Erythroblast (primary cell): Measurements from ENCODE around the gene FGF22.

Experiments
- DNase-seq, 2 experiments: peaks; one replicate each; lab custom pipeline; 2025; lab: John Stamatoyannopoulos, UW
- GATA1 ChIP-seq: IDR thresholded peaks from 2 replicates; pipeline ENCODE4 v1.6.1; 2011; ENCODE audit warnings: low read depth, mild to moderate bottlenecking, control low read depth, low read length, moderate library complexity
- POLR2A ChIP-seq: IDR thresholded peaks from 2 replicates; pipeline ENCODE4 v1.6.1; 2011; ENCODE audit warnings: mild to moderate bottlenecking, low read length

FGF22 gene

DNA sequence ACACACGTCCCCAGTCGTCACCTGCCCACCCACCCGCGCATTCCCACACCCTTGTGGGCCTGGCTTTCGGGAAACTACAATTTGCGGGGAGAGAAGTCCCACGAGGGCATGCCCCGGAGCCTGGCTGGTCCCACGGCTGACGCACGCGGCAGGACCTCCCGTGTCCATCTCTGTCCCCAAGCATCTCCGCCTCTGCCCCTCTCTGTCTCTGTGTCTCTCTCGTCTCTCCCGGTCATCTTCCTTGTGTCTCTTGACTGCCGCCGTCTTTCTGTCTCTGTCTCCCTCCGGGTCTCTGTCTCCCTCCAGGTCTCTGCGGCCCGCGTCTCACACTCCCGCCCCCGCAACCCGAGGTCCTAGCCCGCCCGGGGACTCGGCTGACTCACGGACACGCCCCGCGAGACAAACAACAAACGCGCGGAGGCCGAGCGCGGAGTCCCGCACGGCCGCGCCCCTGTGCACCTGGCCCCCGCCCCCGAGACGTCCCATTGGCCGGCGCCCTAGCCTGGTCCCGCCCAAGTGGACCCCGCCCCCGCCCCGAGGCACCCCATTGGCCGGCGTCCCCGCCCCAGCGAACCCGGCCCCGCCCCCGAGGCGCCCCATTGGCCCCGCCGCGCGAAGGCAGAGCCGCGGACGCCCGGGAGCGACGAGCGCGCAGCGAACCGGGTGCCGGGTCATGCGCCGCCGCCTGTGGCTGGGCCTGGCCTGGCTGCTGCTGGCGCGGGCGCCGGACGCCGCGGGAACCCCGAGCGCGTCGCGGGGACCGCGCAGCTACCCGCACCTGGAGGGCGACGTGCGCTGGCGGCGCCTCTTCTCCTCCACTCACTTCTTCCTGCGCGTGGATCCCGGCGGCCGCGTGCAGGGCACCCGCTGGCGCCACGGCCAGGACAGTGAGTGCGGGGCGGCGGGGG is at the start of gene FGF22:
Gene FGF22, plus strand, starts transcription at position 627 of the 908 bp plus-strand sequence. Its CDS starts 47 bp downstream, at position 674.
- TF ChIP-seq GATA1 (no peak), POLR2A (no peak)
- peak; percentile 93 to 97 for DNase-seq

DNA sequence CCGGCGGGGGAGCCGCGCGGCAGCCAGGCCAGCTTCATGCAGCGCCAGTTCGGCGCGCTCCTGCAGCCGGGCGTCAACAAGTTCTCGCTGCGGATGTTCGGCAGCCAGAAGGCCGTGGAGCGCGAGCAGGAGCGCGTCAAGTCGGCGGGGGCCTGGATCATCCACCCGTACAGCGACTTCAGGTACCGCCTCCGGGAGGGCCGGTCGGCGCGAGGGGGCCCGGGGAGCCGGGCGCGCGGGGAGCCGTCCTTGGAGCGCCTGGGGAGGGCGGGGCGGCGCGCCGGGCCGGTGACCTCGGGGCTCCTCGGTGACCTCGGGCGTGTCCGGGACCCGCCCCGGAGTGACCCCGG is 49.3 kb upstream of the FGF22 start:
- TF ChIP-seq GATA1 (no peak), POLR2A (no peak)
- DNase-seq: peak; percentile 54 to 55

GRCh38 chr19:590750-591098 is 49.0 kb upstream of the FGF22 start:
- TF ChIP-seq POLR2A: no peak
- TF ChIP-seq GATA1: no peak
- DNase-seq: no peak

GRCh38 chr19:591099-591958 is 48.4 kb upstream of the FGF22 start:
- DNase-seq: peak in 1 of 2 experiments; percentile 63
- TF ChIP-seq GATA1 (no peak), POLR2A (no peak)

DNA sequence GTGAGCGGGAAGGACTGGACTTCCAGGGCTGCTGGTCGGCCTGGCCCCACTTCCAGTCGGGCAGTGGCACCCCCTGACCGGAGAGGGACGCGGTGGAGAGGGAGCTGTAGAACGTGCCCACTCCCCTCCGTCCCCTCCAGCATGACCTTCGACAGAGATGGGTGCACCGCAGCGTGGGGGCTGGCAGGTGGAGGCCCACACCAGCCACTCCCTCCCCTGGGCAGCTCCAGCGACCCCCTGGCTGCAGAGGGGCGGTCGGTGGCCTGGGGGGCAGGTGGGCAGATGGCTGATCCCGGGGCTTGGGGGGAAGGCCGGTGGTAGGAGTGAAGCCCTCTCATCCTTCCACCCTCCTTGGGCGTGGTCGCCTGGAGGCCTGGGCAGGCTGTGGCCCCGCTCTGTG is 47.6 kb upstream of the FGF22 start:
- no peak for DNase-seq
- TF ChIP-seq GATA1: no peak
- TF ChIP-seq POLR2A: no peak

- no peak for DNase-seq
- TF ChIP-seq POLR2A (no peak), GATA1 (no peak)
These were observed 46.6 kb upstream of the FGF22 start for GRCh38 chr19:593055-593454.

GRCh38 chr19:593505-593904 is 46.2 kb upstream of the FGF22 start:
- DNase-seq: no peak
- TF ChIP-seq GATA1: no peak
- no peak for TF ChIP-seq POLR2A

- TF ChIP-seq GATA1 (no peak), POLR2A (no peak)
- no peak for DNase-seq
These were observed 45.3 kb upstream of the FGF22 start for GRCh38 chr19:594265-594870.

GRCh38 chr19:595326-596262 is 44.1 kb upstream of the FGF22 start:
- TF ChIP-seq POLR2A: no peak
- no peak for TF ChIP-seq GATA1
- DNase-seq: no peak

GRCh38 chr19:596263-596655 is 43.4 kb upstream of the FGF22 start:
- DNase-seq: no peak
- TF ChIP-seq POLR2A (no peak), GATA1 (no peak)

DNA sequence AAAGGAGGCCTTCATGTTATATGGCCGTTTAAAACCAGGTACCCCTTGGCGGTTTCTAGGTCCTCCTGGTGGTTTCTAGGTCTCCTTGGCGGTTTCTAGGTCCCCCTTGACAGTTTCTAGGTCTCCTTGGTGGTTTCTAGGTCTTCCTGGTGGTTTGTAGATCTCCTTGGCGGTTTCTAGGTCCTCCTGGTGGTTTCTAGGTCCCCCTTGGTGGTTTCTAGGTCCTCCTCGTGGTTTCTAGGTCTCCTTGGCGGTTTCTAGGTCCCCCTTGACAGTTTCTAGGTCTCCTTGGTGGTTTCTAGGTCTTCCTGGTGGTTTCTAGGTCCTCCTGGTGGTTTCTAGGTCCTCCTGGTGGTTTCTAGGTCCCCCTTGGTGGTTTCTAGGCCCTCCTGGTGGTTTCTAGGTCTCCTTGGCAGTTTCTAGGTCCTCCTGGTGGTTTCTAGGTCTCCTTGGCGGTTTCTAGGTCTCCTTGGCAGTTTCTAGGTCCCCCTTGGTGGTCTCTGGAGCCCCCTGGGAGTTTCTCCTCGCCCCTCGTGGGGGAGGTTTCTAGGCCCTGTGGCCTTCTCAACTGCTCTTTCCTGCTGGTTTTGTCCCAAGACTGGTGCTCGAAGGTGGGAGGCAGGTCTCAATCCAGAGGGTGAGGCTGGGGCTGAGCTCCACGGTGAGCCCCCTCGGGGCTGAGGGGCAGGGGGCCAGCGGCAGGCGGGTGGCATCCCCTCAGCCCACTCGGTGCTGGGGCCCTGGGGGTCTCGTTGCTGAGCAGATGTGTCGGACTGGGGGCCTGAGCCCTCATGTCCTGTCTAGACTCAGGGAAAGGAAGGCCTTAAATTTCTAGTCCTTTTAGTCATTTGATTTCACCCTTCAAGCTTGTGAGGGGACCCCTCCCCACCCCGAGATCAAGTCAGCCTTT is 42.0 kb upstream of the FGF22 start:
- no peak for DNase-seq
- TF ChIP-seq POLR2A (no peak), GATA1 (no peak)

DNA sequence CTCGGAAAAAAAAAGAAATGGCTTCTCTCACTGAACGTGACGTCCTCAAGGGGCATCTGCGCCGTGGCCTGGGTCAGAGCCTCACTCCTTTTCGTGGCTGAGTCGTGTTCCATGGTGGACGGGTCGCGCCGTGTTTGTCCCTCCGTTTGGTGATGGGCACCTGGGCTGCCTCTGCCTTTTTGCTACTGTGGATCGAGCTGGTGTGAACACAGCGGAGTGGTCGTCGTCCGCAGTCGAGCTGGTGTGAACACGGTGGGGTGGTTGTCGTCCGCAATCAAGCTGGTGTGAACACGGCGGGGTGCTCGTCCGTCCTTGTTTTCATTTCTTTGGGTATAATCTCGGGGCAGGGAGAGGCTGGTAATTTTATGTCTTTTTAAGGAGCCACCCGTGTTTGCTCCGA is 38.4 kb upstream of the FGF22 start:
- TF ChIP-seq GATA1: no peak
- no peak for TF ChIP-seq POLR2A
- DNase-seq: no peak
